ENCODE results near the gene JUP. TPM values are rescaled to one million over a fixed set of nuclear protein-coding genes. Genes with fewer than 3 reads are reported as not detected.
"Not testable (repeated sequence)": the region's sequence is repeated elsewhere in the genome, so short reads cannot be mapped to it uniquely, and the experiment has no call there.

Gene JUP
- total RNA-seq, 2 donors from 2014 or later, result 0.14 to 1.0 TPM

DNA sequence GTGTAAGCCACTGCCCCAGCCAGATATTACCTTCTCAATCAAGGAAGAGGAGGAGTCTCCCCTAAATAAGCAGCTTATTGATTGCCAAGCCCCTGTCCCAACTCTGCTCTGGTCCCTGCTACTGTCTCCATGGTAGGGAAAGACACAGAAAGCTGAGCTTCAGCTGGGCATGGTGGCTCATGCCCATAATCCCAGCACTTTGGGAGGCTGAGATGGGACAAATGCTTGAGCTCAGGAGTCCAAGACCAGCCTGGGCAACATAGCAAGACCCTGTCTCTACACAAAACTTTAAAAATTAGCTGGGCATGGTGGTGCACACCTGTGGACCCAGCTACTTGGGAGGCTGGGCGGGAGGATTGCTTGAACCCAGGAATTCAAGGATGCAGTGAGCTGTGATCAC, 6.6 kb downstream of the JUP start:
- Mint-ChIP-seq H3K4me3 (no peak overlapping the region), H3K36me3 (no peaks in the 10 kb centered on the region), H3K27ac (no peak overlapping the region), H3K9me3 (no peaks in the 10 kb centered on the region), H3K4me1 (ENCODE audit: low read depth in 2 of 2) (peaks cover 2 to 4% of the 10 kb centered on the region in 2 donors), H3K27me3 (peaks cover 9 to 21% of the 10 kb centered on the region in 2 donors)
- no peak for DNase-seq (ENCODE audit: low spot score)
- ATAC-seq, result no peak

GRCh38 chr17:41777574-41778188, 8.8 kb downstream of the JUP start:
- no peak for ATAC-seq
- no peak overlapping the region for H3K4me3 Mint-ChIP-seq
- no peak for DNase-seq (ENCODE audit: low spot score)
- H3K4me1 Mint-ChIP-seq (ENCODE audit: low read depth in 2 of 2), result no peaks in the 10 kb centered on the region
- H3K27ac Mint-ChIP-seq, result no peak overlapping the region
- H3K27me3 Mint-ChIP-seq, result peaks cover 9 to 16% of the 10 kb centered on the region in 2 donors
- H3K9me3 Mint-ChIP-seq, result no peaks in the 10 kb centered on the region
- no peaks in the 10 kb centered on the region for H3K36me3 Mint-ChIP-seq

DNA sequence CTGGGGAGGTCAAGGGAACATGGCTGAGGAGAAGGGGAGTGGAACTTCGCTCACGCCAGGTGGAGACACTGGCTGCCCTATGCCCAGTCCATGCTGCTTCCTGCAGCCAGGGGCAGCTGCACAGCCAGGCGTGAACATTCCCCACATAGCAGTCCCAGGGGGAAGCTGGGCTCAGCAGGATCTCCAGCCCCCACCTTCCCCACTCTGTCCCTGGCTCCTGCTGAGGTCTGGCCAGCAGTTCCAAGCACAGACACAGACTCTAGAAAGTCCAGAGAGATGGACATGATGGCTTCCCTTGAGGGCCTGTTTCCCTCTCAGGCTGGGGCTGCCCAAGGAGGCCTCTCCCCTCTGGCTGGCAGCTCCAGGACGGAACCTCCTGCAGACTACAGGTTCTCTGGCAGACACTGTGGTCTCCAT, 9.3 kb downstream of the JUP start:
- DNase-seq (ENCODE audit: low spot score), result no peak
- H3K36me3 Mint-ChIP-seq, result no peaks in the 10 kb centered on the region
- H3K4me3 Mint-ChIP-seq, result no peak overlapping the region
- H3K27ac Mint-ChIP-seq, result no peak overlapping the region
- no peaks in the 10 kb centered on the region for H3K9me3 Mint-ChIP-seq
- H3K27me3 Mint-ChIP-seq, result peaks cover 7 to 13% of the 10 kb centered on the region in 2 donors
- no peaks in the 10 kb centered on the region for H3K4me1 Mint-ChIP-seq (ENCODE audit: low read depth in 2 of 2)
- ATAC-seq, result peak in 1 of 2 donors; percentile 9

- DNase-seq (ENCODE audit: low spot score); H3K27me3 Mint-ChIP-seq: not testable (repeated sequence)
Measured at GRCh38 chr17:41776262-41776900, 10.1 kb downstream of the JUP start.

DNA sequence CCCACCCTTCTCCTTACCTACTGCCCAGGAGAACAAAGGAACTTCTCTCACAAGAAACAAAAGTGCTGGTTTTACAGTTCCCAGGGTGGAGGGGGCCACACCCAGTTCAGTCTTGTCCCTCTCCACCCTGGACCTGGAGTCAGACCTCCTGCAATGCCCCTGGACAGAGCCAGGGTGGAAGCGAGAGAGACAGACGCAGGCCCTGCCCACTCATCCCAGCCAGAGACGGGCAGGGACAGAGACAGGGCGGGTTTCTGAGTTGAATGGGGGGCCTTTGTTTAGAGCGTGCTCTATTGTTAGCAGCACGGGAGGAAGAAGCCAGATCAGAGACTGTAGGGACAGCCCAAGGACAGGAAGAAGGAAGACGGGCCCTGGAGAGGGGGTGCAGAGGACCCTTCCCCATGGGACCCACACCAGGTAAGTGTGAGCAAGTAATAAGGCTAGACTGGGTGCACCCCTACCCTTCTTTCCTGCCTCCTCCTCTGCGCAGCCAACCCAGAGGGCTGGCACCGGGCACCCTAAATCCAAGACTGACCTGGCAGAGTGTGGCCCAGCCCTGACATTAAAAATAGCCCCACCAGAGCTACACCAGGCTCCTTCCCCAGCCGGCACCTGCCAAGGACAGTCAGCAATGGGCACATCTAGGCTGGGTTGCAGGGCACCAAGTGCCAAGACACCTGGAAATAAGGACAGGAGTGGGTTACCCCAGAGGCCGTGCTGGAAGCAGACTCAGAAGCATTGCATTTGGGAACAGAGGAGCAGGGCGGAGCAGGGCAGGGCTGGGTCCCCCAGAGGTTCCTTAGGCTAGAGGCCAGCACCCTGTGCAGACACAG, 10.9 kb downstream of the JUP start:
- H3K36me3 Mint-ChIP-seq, result no peaks in the 10 kb centered on the region
- no peak overlapping the region for H3K27ac Mint-ChIP-seq
- no peaks in the 10 kb centered on the region for H3K4me1 Mint-ChIP-seq (ENCODE audit: low read depth in 2 of 2)
- H3K27me3 Mint-ChIP-seq, result peaks cover 0 to 5% of the 10 kb centered on the region in 2 donors
- ATAC-seq (peak; percentile 3 to 15), DNase-seq (ENCODE audit: low spot score) (no peak)
- no peak overlapping the region for H3K4me3 Mint-ChIP-seq
- H3K9me3 Mint-ChIP-seq, result no peaks in the 10 kb centered on the region

More at GRCh38 chr17:41776262-41776900, 10.1 kb downstream of the JUP start:
- H3K4me1 Mint-ChIP-seq (ENCODE audit: low read depth in 2 of 2); H3K36me3 Mint-ChIP-seq; ATAC-seq; H3K4me3 Mint-ChIP-seq; H3K9me3 Mint-ChIP-seq; H3K27ac Mint-ChIP-seq: not testable (repeated sequence)

- no peak for ATAC-seq
- no peak for DNase-seq (ENCODE audit: low spot score)
- Mint-ChIP-seq H3K4me1 (ENCODE audit: low read depth in 2 of 2) (no peaks in the 10 kb centered on the region), H3K4me3 (no peak overlapping the region), H3K27me3 (peaks cover 0 to 5% of the 10 kb centered on the region in 2 donors), H3K36me3 (no peaks in the 10 kb centered on the region), H3K9me3 (no peaks in the 10 kb centered on the region), H3K27ac (no peak overlapping the region)
Measured at GRCh38 chr17:41773731-41774193, 12.7 kb downstream of the JUP start.

DNA sequence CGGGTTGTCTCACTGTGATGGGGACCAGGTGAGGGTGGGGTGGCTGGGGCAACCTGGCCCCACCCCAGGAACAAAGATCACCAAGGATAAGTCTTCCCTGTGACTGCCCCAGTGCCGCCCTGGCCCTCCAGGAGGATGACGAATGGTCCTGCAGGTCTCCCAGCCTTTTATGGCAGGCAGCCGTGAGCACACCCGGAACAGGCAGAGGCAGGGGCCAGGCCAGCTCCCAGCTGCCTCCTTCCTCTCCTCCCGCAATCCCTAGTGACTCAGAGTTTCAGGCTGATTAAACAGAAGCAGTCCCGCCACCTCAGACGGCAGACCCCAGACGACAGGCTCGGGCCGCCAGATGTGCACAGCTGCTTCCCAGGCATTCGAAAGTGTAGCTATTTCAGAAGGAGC, 13.3 kb downstream of the JUP start:
- no peak overlapping the region for H3K27ac Mint-ChIP-seq
- H3K36me3 Mint-ChIP-seq, result no peaks in the 10 kb centered on the region
- no peaks in the 10 kb centered on the region for H3K9me3 Mint-ChIP-seq
- no peaks in the 10 kb centered on the region for H3K4me1 Mint-ChIP-seq (ENCODE audit: low read depth in 2 of 2)
- no peak for ATAC-seq
- peaks cover 0 to 5% of the 10 kb centered on the region in 2 donors for H3K27me3 Mint-ChIP-seq
- H3K4me3 Mint-ChIP-seq, result no peak overlapping the region
- DNase-seq (ENCODE audit: low spot score), result no peak

DNA sequence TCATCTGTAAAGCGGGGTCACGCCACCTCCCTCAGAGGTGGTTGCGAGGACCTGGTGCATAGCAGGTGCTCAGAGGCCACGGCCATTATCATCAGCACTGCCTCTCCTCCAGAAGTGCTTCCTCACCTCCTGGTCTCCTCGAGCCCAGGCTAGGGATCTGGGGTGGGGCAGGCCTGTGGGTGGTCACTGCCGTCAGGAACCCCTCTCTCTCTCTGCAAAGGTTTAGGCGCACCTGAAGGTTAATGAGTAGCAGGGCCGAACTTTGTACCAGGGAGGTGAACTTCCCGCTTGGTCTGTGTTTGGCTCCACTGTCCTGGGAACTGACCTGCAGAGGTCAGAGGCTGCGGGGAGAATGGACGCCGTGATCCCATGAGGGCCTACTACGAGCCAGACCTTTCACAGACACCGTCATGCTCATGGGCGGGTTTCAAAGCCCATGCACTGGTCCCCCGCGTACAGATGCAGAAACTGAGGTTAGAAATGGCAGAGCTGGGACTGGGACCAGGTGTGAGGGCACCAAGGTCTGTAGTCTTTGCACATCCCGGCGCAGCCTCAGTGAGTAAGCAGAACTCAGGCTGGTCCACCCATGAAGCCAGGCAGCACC, 13.8 kb downstream of the JUP start:
- no peaks in the 10 kb centered on the region for H3K36me3 Mint-ChIP-seq
- H3K27me3 Mint-ChIP-seq, result peaks cover 0 to 5% of the 10 kb centered on the region in 2 donors
- no peak overlapping the region for H3K27ac Mint-ChIP-seq
- no peaks in the 10 kb centered on the region for H3K4me1 Mint-ChIP-seq (ENCODE audit: low read depth in 2 of 2)
- H3K9me3 Mint-ChIP-seq, result no peaks in the 10 kb centered on the region
- DNase-seq (ENCODE audit: low spot score) (no peak), ATAC-seq (no peak)
- H3K4me3 Mint-ChIP-seq, result no peak overlapping the region

DNA sequence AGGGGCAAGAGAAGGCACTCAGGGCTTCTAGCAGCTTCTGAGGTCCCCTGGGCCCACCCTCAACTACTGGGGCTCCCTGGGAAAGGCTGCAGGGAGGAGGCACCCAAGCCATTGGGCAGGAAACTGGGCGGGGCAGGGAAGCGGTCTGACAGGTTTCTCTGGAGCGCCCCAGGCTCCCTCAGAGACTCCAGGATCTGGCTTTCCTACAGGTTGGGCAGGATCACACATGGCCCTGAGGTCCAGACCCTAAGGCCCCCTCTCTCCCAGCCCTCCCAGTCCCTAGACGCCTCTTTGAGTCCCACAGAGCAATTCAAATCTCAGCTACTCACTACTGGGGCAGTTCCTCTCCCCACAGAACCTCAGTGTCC, 14.3 kb downstream of the JUP start:
- Mint-ChIP-seq H3K9me3 (no peaks in the 10 kb centered on the region), H3K4me1 (ENCODE audit: low read depth in 2 of 2) (no peaks in the 10 kb centered on the region), H3K36me3 (no peaks in the 10 kb centered on the region)

GRCh38 chr17:41771389-41772206, 14.9 kb downstream of the JUP start:
- Mint-ChIP-seq H3K4me3 (no peak overlapping the region), H3K27ac (no peak overlapping the region), H3K9me3 (no peaks in the 10 kb centered on the region), H3K27me3 (peaks cover 0 to 5% of the 10 kb centered on the region in 2 donors), H3K36me3 (no peaks in the 10 kb centered on the region), H3K4me1 (ENCODE audit: low read depth in 2 of 2) (no peaks in the 10 kb centered on the region)
- ATAC-seq, result no peak
- no peak for DNase-seq (ENCODE audit: low spot score)

More for the DNA sequence above, 14.3 kb downstream of the JUP start:
- H3K27me3 Mint-ChIP-seq, result peaks cover 0 to 5% of the 10 kb centered on the region in 2 donors
- H3K27ac Mint-ChIP-seq, result no peak overlapping the region
- ATAC-seq (no peak), DNase-seq (ENCODE audit: low spot score) (no peak)
- H3K4me3 Mint-ChIP-seq, result no peak overlapping the region

- no peaks in the 10 kb centered on the region for H3K27me3 Mint-ChIP-seq
- DNase-seq (ENCODE audit: low spot score), result no peak
- H3K4me1 Mint-ChIP-seq (ENCODE audit: low read depth in 2 of 2), result no peaks in the 10 kb centered on the region
- no peak overlapping the region for H3K27ac Mint-ChIP-seq
- no peak overlapping the region for H3K4me3 Mint-ChIP-seq
- no peak for ATAC-seq
- H3K9me3 Mint-ChIP-seq, result no peaks in the 10 kb centered on the region
- H3K36me3 Mint-ChIP-seq, result no peaks in the 10 kb centered on the region
Measured at GRCh38 chr17:41769985-41770384, 16.5 kb downstream of the JUP start.

GRCh38 chr17:41769346-41769862, 17.1 kb downstream of the JUP start:
- no peak overlapping the region for H3K27ac Mint-ChIP-seq
- no peaks in the 10 kb centered on the region for H3K9me3 Mint-ChIP-seq
- no peaks in the 10 kb centered on the region for H3K4me1 Mint-ChIP-seq (ENCODE audit: low read depth in 2 of 2)
- H3K27me3 Mint-ChIP-seq, result no peaks in the 10 kb centered on the region
- ATAC-seq (no peak), DNase-seq (ENCODE audit: low spot score) (no peak)
- H3K36me3 Mint-ChIP-seq, result no peaks in the 10 kb centered on the region
- H3K4me3 Mint-ChIP-seq, result no peak overlapping the region

DNA sequence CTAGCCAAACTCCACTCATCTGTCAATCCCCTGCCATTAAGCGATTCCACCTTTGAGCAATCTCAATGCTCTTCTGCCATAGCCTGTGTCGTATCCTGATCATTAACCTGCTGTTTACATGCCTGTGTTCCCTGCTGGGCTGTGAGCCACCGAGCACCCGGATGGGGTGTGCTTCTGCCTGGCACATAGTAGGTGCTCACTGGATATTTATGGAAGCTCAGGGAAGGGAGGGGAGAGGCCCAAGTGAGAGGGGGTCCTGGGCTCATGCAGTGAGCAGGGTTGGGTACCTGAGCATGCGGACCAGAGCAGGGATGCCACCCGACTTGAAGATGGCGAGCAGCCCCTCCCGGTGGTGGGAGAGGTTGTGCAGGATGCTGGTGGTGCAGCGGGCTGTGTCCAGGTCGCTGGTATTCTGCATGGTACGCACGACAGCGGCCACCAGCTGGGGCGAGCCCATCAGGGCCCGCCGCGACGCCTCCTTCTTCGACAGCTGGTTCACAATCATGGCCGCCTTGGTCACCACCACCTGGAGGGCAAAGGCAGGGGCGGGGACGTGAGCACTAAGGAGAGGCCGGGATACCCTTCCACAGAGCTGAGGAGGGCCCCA, 17.7 kb downstream of the JUP start:
- Mint-ChIP-seq H3K27me3 (no peaks in the 10 kb centered on the region), H3K4me1 (ENCODE audit: low read depth in 2 of 2) (no peaks in the 10 kb centered on the region), H3K9me3 (no peaks in the 10 kb centered on the region), H3K27ac (no peak overlapping the region), H3K36me3 (no peaks in the 10 kb centered on the region), H3K4me3 (no peak overlapping the region)
- DNase-seq (ENCODE audit: low spot score) (no peak), ATAC-seq (no peak)
